HG03060 (cell line): Measurements from ENCODE around the gene ANKZF1.
A peak's percentile ranks its signal among the peaks of the same experiment; 100 is the strongest.
"Not testable (repeated sequence)": the region's sequence is repeated elsewhere in the genome, so short reads cannot be mapped to it uniquely, and the experiment has no call there.

Experiments
- ATAC-seq: cut with Tn5 transposase; IDR thresholded peaks from one replicate; pipeline ENCODE4 v1.9.1; 2021; ENCODE audit warnings: low read depth, moderate number of reproducible peaks; ENCODE audit not compliant: unreplicated experiment

The ANKZF1 gene

GRCh38 chr2:219252900-219253752 is 23.5 kb downstream of the ANKZF1 start, which contains the start of gene TUBA4B:
TSS of gene TUBA4B (plus strand) at chr2:219253243. CDS start at chr2:219253408, 165 bp downstream.
- ATAC-seq: no peak

- ATAC-seq: peak; percentile 22
These were observed 24.4 kb downstream of the ANKZF1 start, which contains the start of gene TUBA4A for GRCh38 chr2:219253753-219254589. TSS of gene TUBA4A (minus strand) at chr2:219253918. CDS start at chr2:219253858, 60 bp downstream.

DNA sequence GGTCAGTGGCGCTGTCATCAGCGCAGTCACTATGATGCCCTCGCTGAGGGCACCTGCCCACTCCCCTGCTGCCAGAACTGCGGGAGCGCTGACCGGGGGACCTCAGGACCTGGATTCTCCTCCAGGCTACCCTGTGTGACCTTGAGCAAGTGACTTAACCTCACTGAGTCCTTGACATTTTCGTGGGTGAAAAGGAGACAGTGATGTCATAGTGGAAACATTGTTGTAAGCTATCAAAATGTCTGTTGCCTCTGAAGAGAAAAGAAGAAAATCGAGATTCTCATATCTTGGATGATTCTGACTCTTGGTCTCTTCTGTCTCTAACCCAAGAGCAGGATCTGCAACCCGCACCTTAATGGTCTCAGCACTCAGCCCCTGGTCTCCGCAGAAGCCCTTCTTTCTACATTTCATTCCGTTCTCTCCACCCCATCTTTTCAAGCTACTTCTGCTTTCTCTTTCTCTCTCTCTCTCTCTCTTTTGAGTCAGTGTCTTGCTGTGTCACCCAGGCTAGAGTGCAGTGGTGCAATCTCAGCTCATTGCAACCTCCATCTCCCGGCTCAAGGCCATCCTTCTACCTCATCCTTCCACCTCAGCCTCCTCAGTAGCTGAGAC is 25.1 kb downstream of the ANKZF1 start:
- peak; percentile 30 for ATAC-seq

- not testable (repeated sequence) for ATAC-seq
These were observed 29.3 kb downstream of the ANKZF1 start for GRCh38 chr2:219258942-219259341.

- no peak for ATAC-seq
These were observed 31.6 kb downstream of the ANKZF1 start for GRCh38 chr2:219261024-219261855.

GRCh38 chr2:219266232-219266631 is 36.6 kb downstream of the ANKZF1 start:
- ATAC-seq: no peak

DNA sequence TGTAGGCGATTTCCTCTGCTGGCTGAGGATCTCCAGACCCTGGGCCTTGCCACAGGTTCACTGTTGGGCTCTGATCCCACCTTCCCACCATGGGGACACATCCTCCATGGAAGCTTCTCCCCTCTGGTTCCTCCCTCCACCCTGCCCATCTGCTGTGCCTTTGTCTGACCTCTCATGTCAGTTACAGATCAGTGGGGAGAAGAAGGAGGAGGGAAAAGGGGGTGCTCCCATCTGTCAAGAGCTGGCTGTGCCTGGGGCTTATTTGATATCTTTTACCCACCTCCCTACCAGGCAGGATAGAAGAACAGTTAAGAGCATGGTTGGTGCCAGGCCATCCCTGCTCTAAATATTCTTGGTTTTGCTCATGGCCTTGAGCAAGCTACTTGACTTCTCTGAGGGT is 37.3 kb downstream of the ANKZF1 start:
- no peak for ATAC-seq

- no peak for ATAC-seq
These were observed 38.7 kb downstream of the ANKZF1 start for GRCh38 chr2:219268294-219268693.

DNA sequence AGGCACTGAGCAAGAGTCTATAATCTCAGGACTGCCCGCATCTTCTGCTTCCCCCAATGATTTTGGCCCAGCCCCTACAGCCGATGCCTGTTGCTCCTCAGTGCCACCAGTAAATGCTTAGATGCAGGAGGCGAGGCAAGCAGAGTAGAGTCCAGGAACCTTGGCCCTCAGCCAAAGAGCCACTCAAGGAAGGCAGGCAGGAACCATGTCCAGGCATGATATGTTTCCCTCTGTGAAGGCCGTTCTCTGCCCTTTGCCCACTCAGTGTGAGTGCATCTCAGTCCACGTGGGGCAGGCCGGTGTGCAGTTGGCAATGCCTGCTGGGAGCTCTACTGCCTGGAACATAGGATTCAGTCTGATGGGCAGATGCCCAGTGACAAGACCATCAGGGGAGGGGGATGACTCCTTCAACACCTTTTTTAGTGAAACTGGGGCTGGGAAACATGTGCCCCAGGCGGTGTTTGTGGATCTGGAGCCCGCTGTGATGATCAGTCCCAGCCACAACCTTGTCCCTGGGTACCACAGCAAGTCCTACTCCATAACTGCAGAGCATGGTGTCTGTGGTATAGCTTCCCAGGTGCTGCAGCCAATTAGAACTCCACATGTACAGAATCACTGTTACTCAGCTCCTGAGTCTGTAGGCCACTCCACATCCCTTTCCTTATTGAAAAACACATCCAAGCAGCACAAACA is 39.9 kb downstream of the ANKZF1 start:
- ATAC-seq: no peak

DNA sequence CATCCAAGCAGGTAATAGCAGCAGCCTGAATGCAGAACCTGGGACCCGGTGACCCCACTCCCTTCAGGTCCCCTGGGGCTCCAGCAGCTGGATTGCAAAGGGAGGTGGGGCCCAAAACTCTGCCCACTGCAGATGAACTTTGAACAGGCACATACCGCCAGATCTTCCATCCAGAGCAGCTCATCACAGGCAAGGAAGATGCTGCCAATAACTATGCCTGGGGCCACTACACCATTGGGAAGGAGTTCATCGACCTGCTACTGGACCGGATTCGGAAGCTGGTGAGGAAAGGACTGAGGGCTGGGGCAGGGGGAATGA is 40.4 kb downstream of the ANKZF1 start:
- ATAC-seq: no peak

DNA sequence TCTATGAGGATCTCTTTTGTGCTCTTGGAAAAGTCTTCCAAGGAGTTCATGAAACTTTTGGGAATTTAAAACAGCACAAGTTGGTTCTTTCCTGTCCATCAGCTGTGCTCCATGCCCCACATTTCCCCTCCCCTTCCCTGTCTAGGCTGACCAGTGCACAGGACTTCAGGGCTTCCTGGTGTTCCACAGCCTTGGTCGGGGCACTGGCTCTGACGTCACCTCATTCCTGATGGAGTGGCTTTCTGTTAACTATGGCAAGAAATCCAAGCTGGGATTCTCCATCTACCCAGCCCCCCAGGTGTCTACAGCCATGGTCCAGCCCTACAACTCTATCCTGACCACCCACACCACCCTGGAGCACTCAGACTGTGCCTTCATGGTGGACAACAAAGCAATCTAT is 41.4 kb downstream of the ANKZF1 start:
- no peak for ATAC-seq

GRCh38 chr2:219272356-219272755 is 42.8 kb downstream of the ANKZF1 start:
- ATAC-seq: no peak

- ATAC-seq: no peak
These were observed 43.4 kb downstream of the ANKZF1 start for GRCh38 chr2:219272995-219273394.

DNA sequence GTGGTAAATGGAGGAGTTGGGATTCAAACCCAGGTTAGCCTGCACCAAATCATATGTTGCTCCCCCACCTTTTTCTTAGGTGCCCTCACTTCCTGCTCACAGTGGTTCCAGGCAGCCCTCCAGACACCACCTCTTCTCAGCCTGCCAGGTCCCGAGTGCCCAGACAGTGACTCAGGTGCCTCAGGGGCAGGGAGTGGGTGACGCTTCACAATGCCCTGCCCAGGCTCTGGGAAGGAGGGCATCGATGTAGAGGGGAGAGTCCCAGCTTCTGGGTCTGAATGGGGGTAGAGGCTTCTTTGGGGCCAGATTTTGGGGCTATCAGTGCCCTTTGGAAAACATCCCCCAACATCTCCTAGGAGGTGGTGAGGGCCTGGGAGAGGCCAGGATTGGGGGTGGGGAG is 44.3 kb downstream of the ANKZF1 start:
- no peak for ATAC-seq

- ATAC-seq: no peak
These were observed 44.8 kb downstream of the ANKZF1 start for GRCh38 chr2:219274361-219274921.

- no peak for ATAC-seq
These were observed 48.4 kb downstream of the ANKZF1 start for GRCh38 chr2:219277703-219278654.

DNA sequence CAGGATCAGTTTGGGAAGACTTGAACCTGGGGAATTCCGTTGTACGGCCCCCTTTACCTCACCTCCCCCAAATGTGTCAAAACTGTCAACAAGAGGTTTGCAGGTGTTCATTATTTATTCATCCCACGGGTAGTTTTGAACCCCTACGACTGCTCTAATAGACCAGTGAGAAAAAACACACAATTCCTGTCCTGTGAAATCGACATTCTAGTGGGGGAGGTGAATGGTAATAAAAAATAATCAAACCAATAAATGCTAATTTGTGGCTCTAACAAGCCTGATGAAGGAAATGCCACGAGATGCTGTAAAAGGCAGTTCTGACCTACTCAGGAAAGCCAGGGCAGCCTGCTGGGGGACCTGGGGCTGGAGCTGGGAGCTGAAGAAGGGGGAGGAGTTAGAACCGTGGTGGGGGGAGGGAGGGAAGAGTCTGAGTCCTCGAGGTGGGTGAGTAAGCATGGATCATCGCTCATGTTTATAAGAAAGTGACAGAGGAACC is 49.1 kb downstream of the ANKZF1 start:
- no peak for ATAC-seq
